ENCODE results near the gene HS3ST2. TPM values are rescaled to one million over a fixed set of nuclear protein-coding genes. Genes with fewer than 3 reads are reported as not detected.

HS3ST2 gene
- total RNA-seq (1 to 10 TPM in 1 of 5 donors, under 1 TPM in 2, not detected in 2; 0.37 to 2.7 (median 0.58) TPM), polyA plus RNA-seq (under 1 TPM; 0.10 to 0.44 (median 0.31) TPM)
- long read RNA-seq, donor 1, partial matches to known transcripts = 0 of 1 reads
- long read RNA-seq, donor 1, other reads (novel, unspliced or antisense) = 0 of 1 reads
- long read RNA-seq, donor 2 = 0 reads
- long read RNA-seq, donor 3 = 0 reads
- long read RNA-seq, donor 4 = 0 reads
- long read RNA-seq, donor 5 = 0 reads
- long read RNA-seq, donor 6 = 0 reads
- long read RNA-seq, donor 7 = 0 reads
- long read RNA-seq, donor 8 = 0 reads
- long read RNA-seq, donor 9 = 0 reads
- long read RNA-seq, donor 10 = 0 reads

DNA sequence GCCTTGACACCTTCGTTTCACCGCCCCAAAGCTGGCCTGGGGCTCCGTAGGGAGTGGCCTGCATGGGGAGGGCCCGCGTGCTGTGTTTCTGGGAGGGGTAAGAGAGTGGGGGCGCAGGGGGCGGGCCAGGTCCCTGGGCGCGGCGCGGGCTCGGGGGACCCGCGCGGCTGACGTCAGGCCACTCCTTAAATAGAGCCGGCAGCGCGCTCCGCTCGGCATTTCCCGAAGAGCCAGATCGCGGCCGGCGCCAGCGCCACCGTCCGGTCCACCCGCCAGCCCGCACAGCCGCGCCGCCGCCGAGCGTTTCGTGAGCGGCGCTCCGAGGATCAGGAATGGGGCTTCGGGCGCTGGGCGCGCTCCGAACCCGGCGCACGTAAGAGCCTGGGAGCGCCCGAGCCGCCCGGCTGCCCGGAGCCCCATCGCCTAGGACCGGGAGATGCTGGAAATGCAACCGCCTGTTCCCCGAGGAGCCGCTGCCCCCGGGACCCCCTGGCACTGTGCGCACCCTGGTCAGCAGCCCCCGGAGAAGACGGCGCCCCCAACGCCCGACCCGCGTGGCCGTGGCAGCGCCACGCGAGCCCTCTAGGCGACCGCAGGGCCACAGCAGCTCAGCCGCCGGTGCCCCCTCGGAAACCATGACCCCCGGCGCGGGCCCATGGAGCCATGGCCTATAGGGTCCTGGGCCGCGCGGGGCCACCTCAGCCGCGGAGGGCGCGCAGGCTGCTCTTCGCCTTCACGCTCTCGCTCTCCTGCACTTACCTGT lies at the start of gene HS3ST2:
Gene HS3ST2, plus strand, starts transcription at position 215 of the 763 bp plus-strand sequence. Its CDS starts 449 bp downstream, at position 664.
- WGBS, 5 donors = 1 to 3% (median 2%) methylated on average over 32 to 90 of the region's 90 CpGs
- Histone ChIP-seq H3K36me3 (no peaks in the 10 kb centered on the region), H3K9me3 (no peaks in the 10 kb centered on the region), H3K27me3 (peaks cover 8 to 70% (median 32%) of the 10 kb centered on the region in 3 donors), H3K27ac (peak within 1 kb of the TSS in 1 of 5 donors; percentile 24), H3K4me3 (peak within 1 kb of the TSS; percentile 46 to 58 (median 48)), H3K4me1 (peaks cover 16 to 24% (median 21%) of the 10 kb centered on the region in 4 donors)
- intact Hi-C loops (cut with DNase I; ENCODE audit: low total_unique reads) = no loop called here
- no peak for TF ChIP-seq EP300 (IDR thresholded peaks at IDR 0.05)
- TF ChIP-seq, protein P1, sequence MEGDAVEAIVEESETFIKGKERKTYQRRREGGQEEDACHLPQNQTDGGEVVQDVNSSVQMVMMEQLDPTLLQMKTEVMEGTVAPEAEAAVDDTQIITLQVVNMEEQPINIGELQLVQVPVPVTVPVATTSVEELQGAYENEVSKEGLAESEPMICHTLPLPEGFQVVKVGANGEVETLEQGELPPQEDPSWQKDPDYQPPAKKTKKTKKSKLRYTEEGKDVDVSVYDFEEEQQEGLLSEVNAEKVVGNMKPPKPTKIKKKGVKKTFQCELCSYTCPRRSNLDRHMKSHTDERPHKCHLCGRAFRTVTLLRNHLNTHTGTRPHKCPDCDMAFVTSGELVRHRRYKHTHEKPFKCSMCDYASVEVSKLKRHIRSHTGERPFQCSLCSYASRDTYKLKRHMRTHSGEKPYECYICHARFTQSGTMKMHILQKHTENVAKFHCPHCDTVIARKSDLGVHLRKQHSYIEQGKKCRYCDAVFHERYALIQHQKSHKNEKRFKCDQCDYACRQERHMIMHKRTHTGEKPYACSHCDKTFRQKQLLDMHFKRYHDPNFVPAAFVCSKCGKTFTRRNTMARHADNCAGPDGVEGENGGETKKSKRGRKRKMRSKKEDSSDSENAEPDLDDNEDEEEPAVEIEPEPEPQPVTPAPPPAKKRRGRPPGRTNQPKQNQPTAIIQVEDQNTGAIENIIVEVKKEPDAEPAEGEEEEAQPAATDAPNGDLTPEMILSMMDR (IDR thresholded peaks at IDR 0.05) = peak in 2 of 7 experiments; percentile 7 to 14
- peak in 1 of 2 donors; percentile 59 for DNase-seq

DNA sequence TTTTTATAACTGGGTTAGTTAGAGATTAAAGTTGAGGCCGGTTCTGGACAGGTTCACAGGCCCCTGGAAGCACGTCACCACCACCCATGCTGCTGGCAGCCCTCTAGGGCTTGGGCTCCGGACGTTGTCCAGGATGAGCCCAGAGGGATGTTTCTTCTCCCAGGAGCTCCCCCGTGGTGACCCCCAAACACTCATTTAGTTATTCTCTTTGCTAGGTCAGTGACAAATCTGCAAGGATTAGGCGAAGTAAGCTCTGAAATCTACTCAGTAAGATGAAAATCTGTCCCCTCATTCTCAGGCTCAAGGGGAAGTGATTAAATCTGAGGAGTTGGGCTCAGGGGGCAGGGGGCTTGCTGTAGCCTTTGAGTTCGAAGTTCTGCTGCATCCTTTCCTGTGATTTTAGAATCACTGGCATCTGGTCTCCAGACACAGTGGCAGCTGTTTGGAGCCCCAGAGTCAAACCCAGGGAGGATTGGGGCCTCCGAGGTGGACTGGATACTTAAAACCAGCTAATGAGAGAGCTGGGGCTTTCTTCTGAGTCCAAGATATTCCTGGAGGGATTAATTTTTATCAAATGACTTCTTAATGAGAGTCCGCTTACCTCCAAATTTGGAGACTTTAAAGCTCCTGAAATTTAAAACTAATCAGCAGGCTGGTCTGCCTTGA lies 49.2 kb upstream of the HS3ST2 start:
- 47 to 50% (median 47%) methylated on average over 9 of the region's 9 CpGs for WGBS, 5 donors
- H3K4me1 ChIP-seq = peaks cover 0 to 17% (median 7%) of the 10 kb centered on the region in 4 donors
- no peak for TF ChIP-seq POLR2A (IDR thresholded peaks at IDR 0.05)
- TF ChIP-seq, protein P1 (IDR thresholded peaks at IDR 0.05) = no peak
- TF ChIP-seq POLR2AphosphoS5 (IDR thresholded peaks at IDR 0.05) = no peak
- no peak for TF ChIP-seq EP300 (IDR thresholded peaks at IDR 0.05)
- intact Hi-C loops (cut with DNase I; ENCODE audit: low total_unique reads) = no loop called here
- no peak overlapping the region for H3K4me3 ChIP-seq
- H3K9me3 ChIP-seq = no peaks in the 10 kb centered on the region
- no peaks in the 10 kb centered on the region for H3K27me3 ChIP-seq
- peak overlapping the region in 3 of 5 donors; percentile 15 to 69 (median 20) for H3K27ac ChIP-seq
- DNase-seq = no peak
- H3K36me3 ChIP-seq = no peaks in the 10 kb centered on the region

DNA sequence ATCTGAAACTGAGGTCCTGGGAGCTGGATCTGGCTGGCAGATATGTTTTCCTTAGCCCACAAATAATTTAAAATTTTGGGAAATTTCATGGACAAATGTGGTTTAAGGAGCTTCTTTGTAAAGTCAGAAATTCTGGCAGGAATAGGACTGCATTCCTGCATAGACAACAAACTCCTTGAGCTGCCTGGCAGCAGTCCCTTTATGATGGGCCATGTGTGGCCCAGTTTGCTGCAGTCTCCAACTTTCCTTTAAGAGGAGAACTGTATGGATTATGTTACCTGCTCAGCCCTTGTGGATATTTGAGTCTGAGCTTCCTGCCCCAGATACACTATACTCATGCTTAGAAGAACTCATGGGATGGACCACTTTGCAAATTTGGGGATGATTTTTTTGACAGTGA lies 48.5 kb upstream of the HS3ST2 start:
- Histone ChIP-seq H3K36me3 (no peaks in the 10 kb centered on the region), H3K4me3 (no peak overlapping the region), H3K27ac (peak overlapping the region in 1 of 5 donors; percentile 69), H3K27me3 (no peaks in the 10 kb centered on the region), H3K9me3 (no peaks in the 10 kb centered on the region), H3K4me1 (peaks cover 0 to 17% (median 7%) of the 10 kb centered on the region in 4 donors)
- TF ChIP-seq POLR2A (IDR thresholded peaks at IDR 0.05) (no peak), EP300 (IDR thresholded peaks at IDR 0.05) (no peak), POLR2AphosphoS5 (IDR thresholded peaks at IDR 0.05) (no peak)
- no peak for DNase-seq
- intact Hi-C loops (cut with DNase I; ENCODE audit: low total_unique reads) = no loop called here

DNA sequence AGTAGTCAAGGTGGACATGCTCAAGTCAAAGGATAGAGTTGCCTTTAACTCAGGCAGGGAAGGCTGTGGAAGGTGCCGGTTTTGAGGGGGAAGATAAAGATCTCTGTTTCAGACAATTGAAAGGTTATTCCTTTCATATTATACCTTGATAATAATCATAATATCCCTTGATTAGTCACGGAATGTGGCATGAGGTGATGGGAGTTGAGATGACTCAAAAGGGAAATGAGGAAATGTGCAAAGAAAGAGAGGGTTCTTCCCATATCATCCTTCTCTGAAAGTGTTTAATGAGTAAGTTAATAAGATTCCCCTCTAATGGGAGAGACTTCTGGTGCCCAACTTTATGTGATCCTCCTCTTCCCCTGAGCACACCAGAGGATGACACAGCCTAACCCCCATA lies 43.1 kb upstream of the HS3ST2 start:
- Histone ChIP-seq H3K9me3 (no peaks in the 10 kb centered on the region), H3K4me3 (no peak overlapping the region), H3K4me1 (no peaks in the 10 kb centered on the region), H3K36me3 (no peaks in the 10 kb centered on the region), H3K27ac (no peak overlapping the region), H3K27me3 (peaks cover 0 to 32% (median 0%) of the 10 kb centered on the region in 3 donors)
- intact Hi-C loops (cut with DNase I; ENCODE audit: low total_unique reads) = no loop called here
- DNase-seq = no peak
- TF ChIP-seq, protein P1 (IDR thresholded peaks at IDR 0.05) = no peak
- TF ChIP-seq POLR2A (IDR thresholded peaks at IDR 0.05) = no peak
- TF ChIP-seq EP300 (IDR thresholded peaks at IDR 0.05) = no peak
- no peak for TF ChIP-seq POLR2AphosphoS5 (IDR thresholded peaks at IDR 0.05)
- 68 to 85% (median 72%) methylated on average over 2 of the region's 2 CpGs for WGBS, 5 donors

Measured in stomach (tissue), 19 donors.